Nephron progenitor cell (in vitro differentiated cells): ENCODE measurements around the gene EPHA7.

ENCODE experiments used
- DNase-seq: peaks from one replicate; pipeline ENCODE4 v3.0.0; 2021
- H3K27ac Mint-ChIP-seq: 2 replicates; pipeline ENCODE4 v1.8.0; 2021; ENCODE audit warnings: mild to moderate bottlenecking, moderate library complexity, mixed read lengths
- H3K27me3 Mint-ChIP-seq: 2 replicates; pipeline ENCODE4 v1.8.0; 2021; ENCODE audit warnings: mild to moderate bottlenecking, low read depth, mixed read lengths; ENCODE audit not compliant: poor library complexity
- H3K36me3 Mint-ChIP-seq: 2 replicates; pipeline ENCODE4 v1.8.0; 2021; ENCODE audit warnings: low read depth, mixed read lengths
- H3K4me1 Mint-ChIP-seq: 2 replicates; pipeline ENCODE4 v1.8.0; 2021; ENCODE audit warnings: mixed read lengths
- H3K4me3 Mint-ChIP-seq: 2 replicates; pipeline ENCODE4 v1.8.0; 2021; ENCODE audit warnings: mild to moderate bottlenecking, moderate library complexity, mixed read lengths
- H3K9me3 Mint-ChIP-seq: 2 replicates; pipeline ENCODE4 v1.8.0; 2021; ENCODE audit warnings: mild to moderate bottlenecking, moderate library complexity, mixed read lengths
- CTCF ChIP-seq: fragments of 200-600 bp; sonication (generic); IDR thresholded peaks from 2 replicates; pipeline ENCODE4 v1.5.0; 2021; ENCODE audit warnings: antibody characterized with exemption

EPHA7 gene

GRCh38 chr6:93329301-93330000, 89.9 kb downstream of the EPHA7 start:
- no peak for DNase-seq
- Mint-ChIP-seq H3K27me3 (peaks cover 2% of the 10 kb centered on the region), H3K36me3 (peaks cover 10% of the 10 kb centered on the region), H3K27ac (no peak overlapping the region), H3K4me3 (no peak overlapping the region), H3K9me3 (peaks cover 10% of the 10 kb centered on the region), H3K4me1 (no peaks in the 10 kb centered on the region)
- TF ChIP-seq CTCF = no peak

GRCh38 chr6:93327857-93328256, 91.5 kb downstream of the EPHA7 start:
- no peaks in the 10 kb centered on the region for H3K9me3 Mint-ChIP-seq
- no peaks in the 10 kb centered on the region for H3K36me3 Mint-ChIP-seq
- no peak for TF ChIP-seq CTCF
- DNase-seq = no peak
- H3K4me3 Mint-ChIP-seq = no peak overlapping the region
- H3K27ac Mint-ChIP-seq = no peak overlapping the region
- no peaks in the 10 kb centered on the region for H3K4me1 Mint-ChIP-seq
- peaks cover 2% of the 10 kb centered on the region for H3K27me3 Mint-ChIP-seq

GRCh38 chr6:93325761-93326160, 93.6 kb downstream of the EPHA7 start:
- H3K4me1 Mint-ChIP-seq = no peaks in the 10 kb centered on the region
- H3K27me3 Mint-ChIP-seq = peaks cover 2% of the 10 kb centered on the region
- H3K4me3 Mint-ChIP-seq = no peak overlapping the region
- no peaks in the 10 kb centered on the region for H3K9me3 Mint-ChIP-seq
- TF ChIP-seq CTCF = no peak
- no peak for DNase-seq
- no peak overlapping the region for H3K27ac Mint-ChIP-seq
- no peaks in the 10 kb centered on the region for H3K36me3 Mint-ChIP-seq

GRCh38 chr6:93323630-93324029, 95.7 kb downstream of the EPHA7 start:
- no peak overlapping the region for H3K27ac Mint-ChIP-seq
- H3K4me1 Mint-ChIP-seq = no peaks in the 10 kb centered on the region

GRCh38 chr6:93322651-93323050, 96.7 kb downstream of the EPHA7 start:
- Mint-ChIP-seq H3K4me3 (no peak overlapping the region), H3K27ac (no peak overlapping the region), H3K27me3 (peaks cover under 1% of the 10 kb centered on the region), H3K36me3 (no peaks in the 10 kb centered on the region), H3K9me3 (no peaks in the 10 kb centered on the region), H3K4me1 (no peaks in the 10 kb centered on the region)
- DNase-seq = no peak
- no peak for TF ChIP-seq CTCF

More at GRCh38 chr6:93323630-93324029, 95.7 kb downstream of the EPHA7 start:
- peaks cover 2% of the 10 kb centered on the region for H3K27me3 Mint-ChIP-seq
- no peaks in the 10 kb centered on the region for H3K9me3 Mint-ChIP-seq
- H3K36me3 Mint-ChIP-seq = no peaks in the 10 kb centered on the region
- TF ChIP-seq CTCF = no peak
- no peak for DNase-seq
- H3K4me3 Mint-ChIP-seq = no peak overlapping the region

- H3K4me1 Mint-ChIP-seq = no peaks in the 10 kb centered on the region
- H3K27ac Mint-ChIP-seq = no peak overlapping the region
- no peak for DNase-seq
- no peaks in the 10 kb centered on the region for H3K9me3 Mint-ChIP-seq
- no peak for TF ChIP-seq CTCF
- H3K36me3 Mint-ChIP-seq = no peaks in the 10 kb centered on the region
- H3K27me3 Mint-ChIP-seq = no peaks in the 10 kb centered on the region
- no peak overlapping the region for H3K4me3 Mint-ChIP-seq
Measured at GRCh38 chr6:93319304-93319703, 100.1 kb downstream of the EPHA7 start.
